Stimulated activated CD4-positive, alpha-beta T cell treated with anti-CD3 and anti-CD28 coated beads, Interleukin-1b, Interleukin-23, amount 100 ng/mL, for 48 hours (primary cell): ENCODE results near the gene DYNC1LI1.
A peak's percentile ranks its signal among the peaks of the same experiment; 100 is the strongest.
"Not testable (repeated sequence)": the region's sequence is repeated elsewhere in the genome, so short reads cannot be mapped to it uniquely, and the experiment has no call there.

Experiments used
- DNase-seq: peaks from one replicate; pipeline ENCODE4 v3.0.0-alpha.2; 2020

DYNC1LI1 gene

DNA sequence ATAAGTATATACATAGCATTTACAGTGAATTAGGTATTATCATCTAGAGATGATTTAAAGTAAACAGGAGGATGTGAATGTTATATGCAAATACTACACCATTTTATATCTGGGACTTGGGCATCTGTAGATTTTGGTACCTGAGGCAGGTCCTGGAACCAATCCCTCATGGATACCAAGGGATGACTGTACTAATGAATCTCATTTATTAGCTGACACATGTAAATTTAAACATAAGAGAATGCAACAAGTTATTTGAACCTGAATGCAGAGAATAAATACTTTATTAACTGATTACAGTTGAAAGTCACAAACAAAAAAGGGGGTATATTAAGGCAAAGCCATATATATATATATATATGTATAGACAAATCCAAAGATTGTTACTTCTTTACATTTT lies 44.9 kb downstream of the DYNC1LI1 start:
- no peak for DNase-seq

DNA sequence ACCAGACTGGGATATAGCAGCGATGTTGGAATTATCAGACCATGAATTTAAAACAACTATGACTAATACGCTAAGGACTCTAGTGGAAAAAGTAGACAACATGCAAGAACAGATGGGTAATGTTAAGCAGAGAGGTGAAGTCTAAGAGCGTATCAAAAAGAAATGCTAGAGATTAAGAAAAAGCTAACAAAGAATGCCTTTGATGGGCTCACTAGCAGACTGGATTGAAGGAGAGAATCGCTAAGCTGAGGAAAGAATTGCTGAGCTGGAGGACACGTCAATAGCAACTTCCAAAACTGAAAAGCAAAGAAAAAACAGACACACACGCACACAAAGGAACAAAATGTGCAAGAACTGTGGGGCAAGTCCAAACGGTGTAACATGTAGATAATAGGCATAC lies 48.0 kb downstream of the DYNC1LI1 start:
- DNase-seq: no peak

DNA sequence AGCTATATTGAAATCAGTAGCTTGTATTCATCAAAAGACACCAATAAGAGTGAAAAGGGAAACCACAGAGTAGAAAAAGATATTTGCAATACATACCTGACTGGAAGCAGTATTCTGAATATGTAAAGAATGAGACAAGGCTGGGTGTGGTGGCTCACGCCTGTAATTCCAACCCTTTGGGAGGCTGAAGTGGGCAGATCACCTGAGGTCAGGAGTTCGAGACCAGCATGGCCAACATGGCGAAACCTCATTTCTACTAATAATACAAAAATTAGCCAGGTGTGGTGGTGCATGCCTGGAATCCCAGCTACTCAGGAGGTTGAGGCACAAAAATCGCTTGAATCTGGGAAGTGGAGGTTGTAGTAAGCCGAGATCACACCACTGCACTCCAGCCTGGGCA lies 51.7 kb downstream of the DYNC1LI1 start:
- not testable (repeated sequence) for DNase-seq

DNA sequence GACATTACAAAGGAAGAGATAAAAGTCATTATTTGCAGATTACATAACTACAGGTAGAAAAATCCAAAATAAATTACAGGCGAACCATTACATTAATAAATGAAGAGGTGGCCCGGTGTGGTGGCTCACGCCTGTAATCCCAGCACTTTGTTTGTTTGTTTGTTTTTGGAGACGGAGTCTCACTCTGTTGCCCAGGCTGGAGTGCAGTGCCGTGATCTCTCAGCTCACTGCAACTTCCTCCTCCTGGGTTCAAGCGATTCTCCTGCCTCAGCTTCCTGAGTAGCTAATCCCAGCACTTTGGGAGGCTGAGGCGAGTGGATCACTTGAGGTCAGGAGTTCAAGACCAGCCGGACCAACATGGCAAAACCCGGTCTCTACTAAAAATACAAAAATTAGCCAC lies 53.9 kb downstream of the DYNC1LI1 start:
- DNase-seq: not testable (repeated sequence)

DNA sequence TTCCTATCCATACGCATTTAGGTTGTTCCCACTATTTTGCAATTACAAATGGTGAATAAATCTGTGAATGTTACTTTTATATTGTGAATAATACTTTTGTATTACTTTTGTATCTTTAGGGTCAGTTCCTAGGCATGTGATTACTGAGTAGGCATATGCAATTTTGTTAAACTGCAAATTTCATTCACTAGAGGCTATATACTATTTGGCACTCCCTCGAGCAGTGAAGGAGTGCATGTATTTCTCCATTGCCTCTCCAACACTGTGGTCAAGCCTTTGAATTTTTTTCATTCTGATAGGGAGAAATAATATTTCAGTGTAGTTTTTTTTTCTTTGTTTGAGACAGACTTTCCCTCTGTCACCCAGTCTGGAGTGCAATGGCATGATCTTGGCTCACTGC lies 59.7 kb downstream of the DYNC1LI1 start:
- no peak for DNase-seq

DNA sequence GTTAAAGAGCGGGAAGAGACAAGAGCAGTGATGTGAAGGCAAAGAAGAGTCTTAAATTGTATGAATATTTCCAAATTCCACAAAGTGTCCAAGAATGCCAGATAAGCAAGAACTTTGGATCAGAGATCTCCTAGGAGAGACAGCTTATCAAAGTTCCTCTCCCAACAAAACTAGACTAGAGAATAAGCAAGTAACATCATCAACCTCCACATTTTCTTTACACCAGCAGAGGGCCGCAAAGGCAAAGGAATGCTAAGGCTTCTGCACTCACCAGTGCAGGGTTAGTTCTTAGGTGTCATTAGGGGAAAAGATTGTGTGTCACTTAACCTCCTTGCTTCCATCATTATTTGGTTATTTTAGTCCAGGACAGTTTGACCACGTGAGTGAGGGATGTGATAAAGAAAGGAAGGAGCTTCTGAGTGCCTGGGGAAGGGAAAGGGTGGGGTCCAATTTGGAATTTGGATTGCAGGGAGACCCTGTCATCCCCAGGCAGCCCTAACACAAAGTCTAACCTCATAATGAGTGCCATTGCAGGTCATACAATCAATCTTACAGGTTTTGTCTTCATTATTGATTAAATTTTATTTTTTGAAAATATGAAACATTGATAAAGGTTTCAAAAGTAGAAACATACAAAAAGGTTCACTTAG lies 60.5 kb downstream of the DYNC1LI1 start:
- DNase-seq: peak; percentile 52

DNA sequence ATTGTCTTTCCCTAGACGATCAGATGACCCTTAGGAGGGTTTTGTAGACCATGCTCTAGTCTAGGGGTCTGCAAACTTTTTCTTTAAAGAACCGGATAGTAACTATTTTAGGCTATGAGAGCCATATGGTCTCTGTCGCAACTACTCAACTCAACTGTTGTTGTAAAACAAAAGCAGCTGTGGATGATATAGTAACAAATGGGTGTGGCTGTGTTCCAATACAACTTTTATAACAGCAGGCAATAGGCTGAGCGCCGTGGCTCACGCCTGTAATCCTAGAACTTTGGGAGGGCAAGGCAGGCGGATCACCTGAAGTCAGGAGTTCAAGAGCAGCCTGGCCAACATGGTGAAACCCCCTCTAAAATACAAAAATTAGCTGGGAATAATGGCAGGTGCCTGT lies 61.9 kb downstream of the DYNC1LI1 start:
- no peak for DNase-seq

DNA sequence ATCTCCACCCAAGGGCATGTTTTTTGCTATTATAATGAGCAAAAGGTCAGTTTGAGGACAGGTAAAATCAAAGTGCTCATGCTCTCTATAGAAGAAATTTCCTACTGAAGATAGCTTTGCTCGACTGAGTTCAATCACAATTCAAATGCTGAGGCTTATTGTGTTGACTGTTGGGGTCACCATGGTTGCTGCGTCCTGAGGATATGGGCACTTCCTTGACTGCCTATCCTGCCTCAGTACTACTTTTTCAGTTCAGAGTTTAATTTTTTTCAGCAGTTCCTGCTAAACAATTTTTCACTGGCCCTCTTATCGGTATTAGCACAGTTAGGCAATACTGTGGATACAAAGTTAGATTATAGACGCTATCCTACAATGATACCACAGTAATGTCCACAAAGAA lies 64.2 kb downstream of the DYNC1LI1 start:
- DNase-seq: no peak

DNA sequence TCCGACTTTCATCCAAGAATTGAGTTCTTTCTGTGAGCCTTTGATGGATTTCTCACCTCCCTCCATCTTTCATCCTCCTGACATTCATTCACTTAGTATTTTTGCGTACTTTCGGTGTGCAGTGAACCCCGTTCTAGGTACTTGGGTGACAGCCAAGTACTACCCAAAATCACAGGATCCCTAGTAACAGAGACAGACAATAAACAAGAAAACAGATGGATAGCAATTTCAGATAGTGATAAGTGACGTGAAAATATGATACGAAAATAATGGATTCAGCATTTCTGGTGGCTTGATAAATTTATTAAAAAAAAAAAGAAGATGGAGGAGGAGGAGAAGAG lies 67.7 kb downstream of the DYNC1LI1 start:
- DNase-seq: no peak

DNA sequence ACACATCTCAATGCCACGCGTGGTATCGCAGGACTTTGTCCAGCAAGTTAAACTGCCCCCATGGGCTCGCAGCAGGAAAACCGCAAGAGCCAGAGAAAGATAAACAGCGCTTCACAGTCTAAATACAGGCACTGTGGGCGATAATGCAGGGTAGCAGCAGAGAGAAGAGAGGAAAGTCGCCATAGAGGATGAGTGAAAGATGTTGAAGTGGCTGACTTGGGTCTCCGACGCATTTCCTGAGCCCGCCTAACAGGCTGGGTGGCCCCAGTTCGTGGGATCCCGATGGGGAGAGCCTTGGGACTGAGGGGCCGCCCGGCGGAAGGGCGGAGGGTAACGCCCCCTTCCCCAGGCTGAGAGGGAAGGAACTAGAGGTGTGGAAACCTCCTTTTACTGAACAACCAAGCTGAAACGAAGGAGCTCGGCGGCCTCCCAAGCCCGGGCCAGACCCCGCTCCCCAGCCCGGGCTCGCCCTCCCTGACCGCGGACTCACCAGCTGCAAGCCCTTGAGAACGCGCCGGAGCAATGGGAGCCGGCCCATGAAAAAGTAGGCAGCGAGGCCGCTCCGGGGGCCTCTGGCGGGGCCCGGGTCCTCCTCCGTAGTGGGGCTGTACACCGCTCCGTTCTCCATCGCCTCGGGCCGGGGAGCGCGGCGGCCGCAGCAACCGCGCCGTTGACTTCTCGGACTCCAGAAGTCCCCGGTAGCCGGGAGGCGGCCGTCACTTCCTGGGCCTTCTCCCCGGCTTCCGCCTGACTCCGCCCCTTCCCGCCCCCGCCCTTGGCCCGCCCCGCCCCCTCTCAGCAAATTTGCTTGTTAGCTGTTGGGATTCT lies 68.3 kb downstream of the DYNC1LI1 start, which contains the start of gene CMTM6:
TSS of gene CMTM6 (minus strand) at position 735 of the 828 bp plus-strand sequence. CDS start at position 628, 107 bp downstream.
- peak; percentile 70 for DNase-seq

DNA sequence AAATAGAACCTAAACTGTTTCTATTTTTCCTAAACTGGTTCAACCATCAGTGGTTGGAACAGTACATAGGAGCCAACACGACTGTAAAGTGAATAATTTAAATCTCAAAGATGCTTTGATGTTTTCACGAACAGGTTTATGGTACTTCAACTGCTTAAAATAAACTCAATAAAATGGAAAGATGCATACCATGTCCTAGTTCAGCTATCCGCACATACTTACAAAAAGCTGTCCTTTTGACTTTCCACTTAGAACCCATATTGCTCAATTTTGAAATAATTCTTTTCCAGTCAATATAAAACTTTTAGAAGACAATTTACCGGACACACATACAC lies 68.9 kb downstream of the DYNC1LI1 start:
- DNase-seq: no peak

DNA sequence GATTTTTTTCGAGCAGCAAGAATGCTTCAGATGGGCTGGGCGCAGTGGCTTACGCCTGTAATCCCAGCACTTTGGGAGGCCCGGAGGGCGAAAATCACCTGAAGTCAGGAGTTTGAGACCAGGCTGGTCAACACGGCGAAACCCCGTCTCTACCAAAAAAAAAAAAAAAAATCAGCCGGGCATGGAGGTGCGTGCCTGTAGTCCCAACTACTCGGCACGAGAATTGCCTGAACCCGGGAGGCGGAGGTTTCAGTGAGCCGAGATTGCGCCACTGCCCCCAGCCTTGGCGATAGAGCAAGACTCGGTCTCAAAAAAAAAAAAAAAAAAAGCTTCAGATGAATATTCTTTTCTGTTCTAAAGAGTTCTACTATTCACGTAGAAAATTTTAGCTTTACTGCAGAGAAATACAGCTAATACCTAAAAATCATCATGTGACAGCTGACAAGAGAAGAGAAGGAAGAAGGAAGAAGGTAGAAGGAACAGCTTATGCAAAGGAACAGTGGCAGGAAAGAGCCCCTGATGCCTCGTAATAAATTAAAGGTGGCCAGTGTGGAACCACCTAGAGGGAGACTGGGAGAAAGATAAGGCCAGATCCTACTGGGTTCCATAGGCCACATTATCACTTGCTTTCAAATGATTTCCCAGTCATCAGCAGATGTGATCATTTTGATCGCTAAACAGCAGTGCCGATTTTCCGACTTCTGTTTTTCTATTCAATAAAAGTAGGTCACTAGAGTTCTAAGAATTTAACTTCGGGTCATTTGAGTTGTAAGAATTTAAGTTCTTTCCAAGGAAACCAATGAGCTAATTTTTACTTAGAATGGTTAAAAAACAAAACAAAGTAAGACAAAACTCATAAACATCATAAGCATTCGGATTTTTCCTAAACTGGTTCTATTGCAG lies 69.5 kb downstream of the DYNC1LI1 start:
- DNase-seq: no peak

DNA sequence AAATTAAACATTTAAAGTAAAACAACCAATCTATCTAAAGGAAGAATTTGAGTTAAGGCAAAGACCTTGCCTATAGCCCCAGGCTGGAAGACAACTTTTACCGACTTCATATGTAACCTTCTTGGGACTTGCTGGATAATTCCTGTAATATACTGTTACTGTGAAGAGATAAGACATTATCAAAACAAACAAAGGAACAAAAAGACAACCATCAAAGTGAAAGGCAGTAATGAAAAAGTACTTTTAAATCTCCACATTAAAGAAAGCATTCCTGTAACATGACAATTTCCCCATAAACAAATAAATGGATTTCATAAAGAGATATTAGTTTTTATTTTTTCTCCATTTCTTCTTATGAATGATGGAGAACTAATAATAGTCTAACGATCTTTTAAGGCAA lies 70.4 kb downstream of the DYNC1LI1 start:
- no peak for DNase-seq

DNA sequence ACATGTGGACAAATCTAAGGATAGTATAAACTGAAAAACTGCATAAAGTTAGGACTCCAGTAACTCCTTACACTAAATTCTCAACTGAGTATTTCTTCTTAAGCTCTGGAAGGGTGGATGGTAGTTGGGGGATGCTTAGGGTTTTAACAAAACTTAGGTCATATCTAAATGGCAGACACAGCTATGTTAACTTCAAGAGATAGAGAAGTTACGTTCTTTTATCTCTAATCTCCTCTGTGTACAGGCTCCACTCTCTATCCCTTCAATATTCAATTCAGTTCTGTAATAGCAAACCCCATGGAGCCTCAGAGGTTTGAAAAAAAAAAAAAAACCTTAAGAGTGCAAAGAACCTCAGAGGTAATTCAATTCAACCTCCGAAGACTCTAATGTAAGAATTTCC lies 71.1 kb downstream of the DYNC1LI1 start:
- no peak for DNase-seq

DNA sequence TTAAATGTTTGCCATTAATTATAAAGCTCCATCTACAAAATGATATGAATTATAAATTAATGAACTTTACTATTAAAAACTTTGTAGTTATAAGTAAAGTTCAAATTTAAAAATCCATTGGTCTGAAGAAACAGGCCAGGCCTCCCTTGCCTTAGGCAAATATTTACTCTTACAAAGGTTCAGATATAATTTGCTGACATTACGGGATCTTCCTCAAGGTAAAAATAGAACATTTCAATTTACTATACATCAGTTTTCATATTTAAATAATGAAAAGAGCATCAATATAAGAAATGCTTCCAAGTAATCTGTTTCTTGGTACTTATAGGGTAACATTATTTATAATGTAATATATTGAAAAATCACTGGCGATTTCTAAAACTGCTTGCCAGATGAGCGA lies 71.7 kb downstream of the DYNC1LI1 start:
- DNase-seq: no peak

DNA sequence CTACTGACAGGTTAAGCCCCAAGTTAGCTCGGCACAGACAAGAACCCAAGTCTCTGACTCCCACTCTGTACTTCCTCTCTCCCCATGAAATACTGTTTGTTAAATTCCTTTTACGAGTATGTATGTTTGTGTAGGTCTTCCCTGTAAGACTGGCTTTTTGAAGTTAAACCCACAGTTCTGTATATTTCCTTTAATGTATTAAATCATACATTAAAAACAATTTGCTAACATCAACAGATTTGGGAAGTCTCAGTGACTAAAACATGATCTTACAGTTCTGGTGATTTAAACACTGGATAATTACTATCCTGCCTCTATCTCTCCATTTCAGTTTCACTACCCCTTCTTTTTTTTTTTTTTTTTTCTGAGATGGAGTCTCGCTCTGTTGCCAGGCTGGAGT lies 72.4 kb downstream of the DYNC1LI1 start:
- no peak for DNase-seq

DNA sequence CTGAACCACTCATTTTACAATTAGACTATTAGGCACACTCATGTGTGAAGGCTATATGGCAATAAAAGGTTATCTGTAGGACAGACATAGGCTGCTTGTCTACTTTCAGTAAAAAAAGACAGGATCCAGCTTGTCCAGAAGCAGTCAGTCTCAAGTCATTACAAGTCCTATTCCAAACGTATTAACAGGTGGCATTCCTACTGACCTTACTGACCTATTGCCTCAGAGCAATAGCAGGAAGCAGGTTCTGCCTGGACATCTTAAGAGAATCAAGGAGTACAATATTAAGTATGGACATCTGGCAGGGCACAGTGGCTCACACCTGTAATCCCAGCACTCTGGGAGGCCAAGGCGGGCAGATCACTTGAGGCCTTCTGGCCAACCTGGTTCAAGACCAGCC lies 75.0 kb downstream of the DYNC1LI1 start:
- DNase-seq: no peak

DNA sequence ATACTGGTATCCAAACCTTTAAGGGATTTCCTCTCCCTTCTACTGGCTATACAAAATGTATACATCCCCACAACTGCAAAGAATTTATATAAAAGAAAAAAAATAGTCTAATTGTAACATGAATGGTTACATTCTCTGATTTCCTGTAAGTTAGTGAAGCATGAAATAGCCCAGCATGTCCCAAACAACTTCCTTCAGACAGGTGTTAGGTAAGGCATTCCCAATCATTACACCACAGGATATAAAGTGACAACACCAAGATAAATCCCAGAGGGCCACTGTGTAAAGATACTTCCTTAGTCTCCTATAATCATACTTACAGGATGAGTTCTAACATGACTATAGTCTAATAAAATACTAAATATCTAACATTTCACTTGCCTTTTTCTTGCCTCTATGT lies 75.6 kb downstream of the DYNC1LI1 start:
- no peak for DNase-seq

DNA sequence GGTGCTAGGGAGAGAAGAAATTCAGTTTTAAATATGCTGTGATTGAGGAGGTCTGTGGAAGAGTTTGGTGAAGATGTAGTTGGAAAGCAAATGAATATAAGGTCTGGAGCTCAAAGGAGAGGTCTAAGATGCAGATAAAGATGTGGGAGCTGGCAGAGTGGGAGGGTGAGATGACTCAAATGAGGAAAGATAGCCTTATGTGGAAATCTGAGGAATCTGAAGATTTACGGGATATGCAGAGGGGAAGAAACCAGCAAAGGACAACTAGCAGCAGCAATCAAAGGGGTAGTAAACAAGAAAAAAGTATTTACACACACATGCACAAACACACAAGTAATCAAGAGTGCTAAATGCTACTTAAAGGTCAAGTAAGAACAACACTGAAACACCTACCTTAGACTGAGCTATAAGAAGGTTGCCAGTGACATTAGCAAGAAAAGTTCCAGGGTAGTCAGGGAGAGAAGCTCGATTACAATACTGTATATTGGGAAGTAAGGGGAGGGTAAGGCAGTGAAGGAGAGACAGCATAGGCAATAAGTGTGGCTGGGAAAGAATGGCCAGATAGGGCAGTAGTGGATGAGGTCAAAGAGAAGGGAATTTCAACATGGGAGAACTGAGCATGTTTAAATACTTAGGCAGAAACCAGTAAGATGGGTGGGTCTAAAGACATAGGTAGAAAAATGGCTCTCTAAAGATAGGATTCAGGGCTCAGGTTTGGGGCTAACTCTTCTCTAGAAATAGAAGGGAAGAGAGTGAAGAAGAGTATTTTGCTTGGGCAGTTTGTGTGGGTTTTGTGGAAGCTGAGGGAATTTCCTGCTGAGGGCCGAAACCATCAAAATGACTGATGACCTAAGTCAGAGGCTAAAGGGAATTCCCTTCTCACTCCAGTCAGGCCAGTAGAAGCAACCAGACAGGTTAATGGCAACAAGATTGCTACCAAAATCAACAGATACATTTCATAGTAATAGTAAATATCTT lies 76.9 kb downstream of the DYNC1LI1 start:
- DNase-seq: no peak

DNA sequence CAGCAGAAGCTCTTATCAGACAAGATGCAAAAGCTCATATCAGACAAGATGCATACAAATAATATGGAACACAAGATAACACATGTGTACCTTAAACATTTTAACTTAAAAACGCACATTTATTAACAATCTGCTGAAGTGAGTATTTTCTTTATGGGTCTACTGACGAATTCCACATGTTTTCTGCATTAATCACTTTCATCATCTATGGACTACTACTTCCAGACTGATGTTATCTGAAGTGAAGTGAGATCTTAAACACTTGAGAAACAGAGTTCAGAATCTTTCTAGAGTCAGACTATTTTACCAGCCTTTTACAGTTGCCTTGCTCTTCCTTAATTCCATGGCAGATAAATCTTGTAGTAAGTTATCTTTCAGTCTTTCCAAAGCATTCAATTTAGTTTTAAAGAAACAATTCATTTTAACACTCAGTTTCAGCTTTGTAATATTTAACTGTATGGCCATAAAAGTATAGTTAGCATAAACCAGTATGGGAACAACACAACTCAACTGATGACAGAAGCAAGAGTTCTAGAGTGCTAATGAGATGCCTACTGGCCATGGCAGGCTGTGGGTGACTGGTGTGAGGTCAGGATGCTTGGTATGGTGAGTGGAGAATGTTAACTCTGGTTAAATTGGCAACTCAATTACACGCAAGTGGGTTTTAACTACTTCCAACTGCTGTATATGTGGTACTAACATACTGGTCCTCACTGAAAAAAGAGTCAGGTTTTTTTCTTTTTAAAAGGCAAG lies 77.8 kb downstream of the DYNC1LI1 start:
- DNase-seq: no peak

DNA sequence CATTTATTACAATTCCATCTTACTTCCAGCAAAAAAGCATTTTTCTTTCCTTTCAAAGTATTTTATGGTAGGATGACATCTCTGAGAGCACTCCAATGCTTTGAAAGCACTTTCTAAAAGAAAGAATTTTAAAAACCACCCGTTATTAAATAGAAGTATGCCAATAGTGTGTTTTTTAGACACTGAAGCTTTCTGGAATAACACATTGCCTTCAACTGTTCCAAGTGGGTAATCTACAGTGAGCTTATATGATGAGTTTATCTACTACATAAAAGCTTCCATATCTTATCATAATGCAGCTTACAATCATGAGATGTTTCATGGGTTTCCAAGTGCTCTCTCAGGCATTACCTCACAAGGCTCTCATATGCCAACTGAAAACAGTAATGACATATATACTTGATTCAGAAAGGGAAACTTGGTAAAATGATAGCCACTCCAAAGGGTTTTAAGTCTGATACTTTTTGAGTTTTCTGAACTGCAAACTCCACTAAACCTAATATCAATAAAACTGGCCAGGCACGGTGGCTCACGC lies 82.1 kb downstream of the DYNC1LI1 start:
- no peak for DNase-seq
